Omental fat pad (tissue), 4 donors: ENCODE results near the gene CARD10. TPM values are rescaled to one million over a fixed set of nuclear protein-coding genes. Genes with fewer than 3 reads are reported as not detected.

Source experiments
- ATAC-seq: fragments of 150-250 bp; one replicate; pipeline ENCODE4 v1.9.1; 2016; ENCODE audit warnings: mild to moderate bottlenecking, moderate library complexity; ENCODE audit not compliant: low FRiP score
- DNase-seq: peaks from one replicate; pipeline ENCODE4 v3.0.0-alpha.2; 2019; ENCODE audit warnings: low spot score
- CTCF ChIP-seq, 3 donors: fragments of 450-650 bp; IDR thresholded peaks; one replicate each; pipeline ENCODE4 v1.5.1; 2016 to 2017; ENCODE audit warnings: antibody characterized with exemption in 3 of 3, mild to moderate bottlenecking in 3 of 3, moderate library complexity in 2 of 3
- total RNA-seq, 4 donors: library from RNA; depleted of rRNA; stranded (reverse); fragments of >200 nt; gene quantifications; one replicate each; pipeline ENCODE4 v1.1.0, GENCODE V29; 2016

The CARD10 gene
- total RNA-seq, 4 donors from 2014 or later: 2.5 to 18.8 (median 4.8) TPM

- no peak for DNase-seq
- no peak for TF ChIP-seq CTCF (IDR thresholded peaks at IDR 0.05)
Measured at GRCh38 chr22:37514526-37515051, 4.6 kb downstream of the CARD10 start.

GRCh38 chr22:37511395-37512104 lies 7.7 kb downstream of the CARD10 start:
- ATAC-seq (no peak), DNase-seq (no peak)
- TF ChIP-seq CTCF (IDR thresholded peaks at IDR 0.05): no peak

More at GRCh38 chr22:37514526-37515051, 4.6 kb downstream of the CARD10 start:
- ATAC-seq: no peak

GRCh38 chr22:37510091-37510490 lies 9.1 kb downstream of the CARD10 start:
- TF ChIP-seq CTCF (IDR thresholded peaks at IDR 0.05): no peak

GRCh38 chr22:37509059-37509860 lies 10.0 kb downstream of the CARD10 start:
- no peak for TF ChIP-seq CTCF (IDR thresholded peaks at IDR 0.05)
- ATAC-seq: no peak
- DNase-seq: no peak

More at GRCh38 chr22:37510091-37510490, 9.1 kb downstream of the CARD10 start:
- no peak for DNase-seq
- ATAC-seq: no peak

GRCh38 chr22:37508431-37508992 lies 10.7 kb downstream of the CARD10 start:
- ATAC-seq: no peak

GRCh38 chr22:37507731-37508130 lies 11.5 kb downstream of the CARD10 start:
- no peak for TF ChIP-seq CTCF (IDR thresholded peaks at IDR 0.05)
- no peak for DNase-seq
- no peak for ATAC-seq

More at GRCh38 chr22:37508431-37508992, 10.7 kb downstream of the CARD10 start:
- DNase-seq: no peak
- no peak for TF ChIP-seq CTCF (IDR thresholded peaks at IDR 0.05)
